ENCODE results near the gene STAT5B. TPM values are rescaled to one million over a fixed set of nuclear protein-coding genes. Genes with fewer than 3 reads are reported as not detected.

Gene STAT5B
- total RNA-seq, 1 experiment from 2014 or later, result 36.4 TPM

DNA sequence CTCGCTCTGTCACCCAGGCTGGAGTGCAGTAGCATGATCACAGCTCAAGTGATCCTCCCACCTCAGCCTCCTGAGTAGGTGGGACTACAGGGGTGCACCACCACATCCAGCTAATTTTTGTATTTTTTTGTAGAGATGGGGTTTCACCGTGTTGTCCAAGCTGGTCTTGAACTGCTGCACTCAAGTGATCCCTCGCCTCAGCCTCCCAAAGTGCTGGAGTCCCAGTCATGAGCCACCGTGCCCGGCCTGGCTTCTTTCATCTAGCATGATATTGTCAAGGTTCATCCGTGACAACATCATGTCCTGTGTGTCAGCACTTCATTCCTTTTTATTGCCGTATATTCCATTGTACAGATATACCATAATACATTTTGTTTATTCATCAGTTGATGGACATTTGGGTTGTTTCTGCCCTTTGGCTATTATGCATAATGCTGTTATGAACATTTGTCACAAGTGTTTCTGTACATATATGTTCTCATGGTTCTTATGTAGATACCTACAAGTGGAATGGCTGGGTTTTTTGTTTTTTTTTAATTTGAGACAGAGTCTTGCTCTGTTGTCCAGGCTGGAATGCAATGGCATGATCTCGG lies 78.5 kb downstream of the STAT5B start (continued):
- TF ChIP-seq, protein P1, sequence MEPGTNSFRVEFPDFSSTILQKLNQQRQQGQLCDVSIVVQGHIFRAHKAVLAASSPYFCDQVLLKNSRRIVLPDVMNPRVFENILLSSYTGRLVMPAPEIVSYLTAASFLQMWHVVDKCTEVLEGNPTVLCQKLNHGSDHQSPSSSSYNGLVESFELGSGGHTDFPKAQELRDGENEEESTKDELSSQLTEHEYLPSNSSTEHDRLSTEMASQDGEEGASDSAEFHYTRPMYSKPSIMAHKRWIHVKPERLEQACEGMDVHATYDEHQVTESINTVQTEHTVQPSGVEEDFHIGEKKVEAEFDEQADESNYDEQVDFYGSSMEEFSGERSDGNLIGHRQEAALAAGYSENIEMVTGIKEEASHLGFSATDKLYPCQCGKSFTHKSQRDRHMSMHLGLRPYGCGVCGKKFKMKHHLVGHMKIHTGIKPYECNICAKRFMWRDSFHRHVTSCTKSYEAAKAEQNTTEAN (CRISPR knock-in tag; IDR thresholded peaks at IDR 0.05), result no peak
- TF ChIP-seq RORB (CRISPR knock-in tag; IDR thresholded peaks at IDR 0.05) (no peak), ZNF138 (CRISPR knock-in tag; conservative IDR thresholded peaks at IDR 0.05) (no peak), TCF7 (CRISPR knock-in tag; IDR thresholded peaks at IDR 0.05; ENCODE audit: low read depth) (no peak), ZNF121 (CRISPR knock-in tag; IDR thresholded peaks at IDR 0.05) (no peak), NR3C1 (CRISPR knock-in tag; conservative IDR thresholded peaks at IDR 0.05; ENCODE audit: low read depth) (no peak), ELF4 (CRISPR knock-in tag; IDR thresholded peaks at IDR 0.05; ENCODE audit: low read depth) (no peak), GTF2I (CRISPR knock-in tag; conservative IDR thresholded peaks at IDR 0.05) (no peak), MYBL2 (CRISPR knock-in tag; IDR thresholded peaks at IDR 0.05) (no peak)
- TF ChIP-seq, protein P2, sequence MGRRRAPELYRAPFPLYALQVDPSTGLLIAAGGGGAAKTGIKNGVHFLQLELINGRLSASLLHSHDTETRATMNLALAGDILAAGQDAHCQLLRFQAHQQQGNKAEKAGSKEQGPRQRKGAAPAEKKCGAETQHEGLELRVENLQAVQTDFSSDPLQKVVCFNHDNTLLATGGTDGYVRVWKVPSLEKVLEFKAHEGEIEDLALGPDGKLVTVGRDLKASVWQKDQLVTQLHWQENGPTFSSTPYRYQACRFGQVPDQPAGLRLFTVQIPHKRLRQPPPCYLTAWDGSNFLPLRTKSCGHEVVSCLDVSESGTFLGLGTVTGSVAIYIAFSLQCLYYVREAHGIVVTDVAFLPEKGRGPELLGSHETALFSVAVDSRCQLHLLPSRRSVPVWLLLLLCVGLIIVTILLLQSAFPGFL (CRISPR knock-in tag; IDR thresholded peaks at IDR 0.05; ENCODE audit: borderline replicate concordance), result no peak
- TF ChIP-seq, protein P3, sequence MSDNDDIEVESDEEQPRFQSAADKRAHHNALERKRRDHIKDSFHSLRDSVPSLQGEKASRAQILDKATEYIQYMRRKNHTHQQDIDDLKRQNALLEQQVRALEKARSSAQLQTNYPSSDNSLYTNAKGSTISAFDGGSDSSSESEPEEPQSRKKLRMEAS (CRISPR knock-in tag; IDR thresholded peaks at IDR 0.05), result no peak
- TF ChIP-seq, protein P4, sequence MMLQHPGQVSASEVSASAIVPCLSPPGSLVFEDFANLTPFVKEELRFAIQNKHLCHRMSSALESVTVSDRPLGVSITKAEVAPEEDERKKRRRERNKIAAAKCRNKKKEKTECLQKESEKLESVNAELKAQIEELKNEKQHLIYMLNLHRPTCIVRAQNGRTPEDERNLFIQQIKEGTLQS (CRISPR knock-in tag; conservative IDR thresholded peaks at IDR 0.05), result no peak

DNA sequence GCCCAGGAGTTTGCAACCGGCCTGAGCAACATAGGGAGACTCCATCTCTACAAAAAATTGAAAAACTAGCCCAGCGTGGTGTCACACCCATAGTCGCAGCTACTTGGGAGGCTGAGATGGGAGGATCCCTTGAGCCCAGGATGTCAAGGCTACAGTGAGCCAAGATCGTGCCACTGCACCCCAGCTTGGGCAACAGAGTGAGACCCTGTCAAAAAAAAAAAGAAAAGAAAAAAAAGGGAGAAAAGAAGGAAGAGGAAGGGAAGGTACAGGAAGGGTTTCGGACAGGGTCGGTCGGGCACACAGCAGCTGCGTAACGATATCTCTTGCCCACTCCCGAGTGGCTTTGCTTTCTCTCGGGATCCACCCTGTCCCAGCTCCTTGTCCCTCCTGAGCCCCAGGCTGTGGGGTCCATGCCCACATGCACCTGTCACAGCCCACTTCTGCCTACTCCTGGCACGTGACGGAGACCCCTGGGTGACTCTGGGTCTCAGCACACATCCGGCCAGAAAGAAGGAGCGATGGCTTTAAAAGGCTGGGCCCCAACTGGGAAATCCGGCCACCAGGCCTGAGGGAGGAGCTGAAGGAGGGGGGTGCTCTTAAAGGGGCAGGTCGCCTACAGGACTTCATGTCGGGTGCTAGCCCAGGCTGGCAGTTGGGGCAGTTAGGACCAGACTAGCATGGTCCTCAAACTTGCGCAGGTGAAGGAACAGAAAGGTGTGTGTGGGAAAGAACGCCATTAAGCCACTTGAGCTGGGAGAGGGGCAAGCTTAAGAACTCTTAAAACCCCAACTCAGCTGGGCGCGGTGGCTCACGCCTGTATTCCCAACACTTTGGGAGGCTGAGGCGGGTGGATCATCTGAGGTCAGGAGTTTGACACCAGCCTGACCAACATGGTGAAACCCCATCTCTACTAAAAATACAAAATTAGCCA lies 82.0 kb downstream of the STAT5B start, which contains the start of gene GHDC:
Gene GHDC, minus strand, starts transcription at position 526 of the 931 bp plus-strand sequence. CDS start 913 bp downstream, outside the sequence.
- peak within 1 kb of the TSS; percentile 78; the same call in 1 of the 2 replicates for H3K27ac Mint-ChIP-seq
- peaks cover 16% of the 10 kb centered on the region for H3K4me1 Mint-ChIP-seq
- H3K9me3 Mint-ChIP-seq, result no peaks in the 10 kb centered on the region
- peak within 1 kb of the TSS; percentile 63 for H3K4me3 Mint-ChIP-seq
- H3K36me3 Mint-ChIP-seq, result no peaks in the 10 kb centered on the region
- CTCF ChIA-PET, result interaction anchor here (0.7 to 3.3 kb wide), 19 partner anchors 9 to 333 kb away, joined by 3 to 29 read pairs (median 4); partner anchors contain the start of genes HCRT, HSPB9, KCNH4 and ODAD4
- no peaks in the 10 kb centered on the region for H3K27me3 Mint-ChIP-seq (ENCODE audit: low read depth)
- DNase-seq (ENCODE audit: low spot score) (peak; percentile 71), ATAC-seq (peak; percentile 92)
- POLR2A ChIA-PET, result no interaction called here
- TF ChIP-seq, protein P5, sequence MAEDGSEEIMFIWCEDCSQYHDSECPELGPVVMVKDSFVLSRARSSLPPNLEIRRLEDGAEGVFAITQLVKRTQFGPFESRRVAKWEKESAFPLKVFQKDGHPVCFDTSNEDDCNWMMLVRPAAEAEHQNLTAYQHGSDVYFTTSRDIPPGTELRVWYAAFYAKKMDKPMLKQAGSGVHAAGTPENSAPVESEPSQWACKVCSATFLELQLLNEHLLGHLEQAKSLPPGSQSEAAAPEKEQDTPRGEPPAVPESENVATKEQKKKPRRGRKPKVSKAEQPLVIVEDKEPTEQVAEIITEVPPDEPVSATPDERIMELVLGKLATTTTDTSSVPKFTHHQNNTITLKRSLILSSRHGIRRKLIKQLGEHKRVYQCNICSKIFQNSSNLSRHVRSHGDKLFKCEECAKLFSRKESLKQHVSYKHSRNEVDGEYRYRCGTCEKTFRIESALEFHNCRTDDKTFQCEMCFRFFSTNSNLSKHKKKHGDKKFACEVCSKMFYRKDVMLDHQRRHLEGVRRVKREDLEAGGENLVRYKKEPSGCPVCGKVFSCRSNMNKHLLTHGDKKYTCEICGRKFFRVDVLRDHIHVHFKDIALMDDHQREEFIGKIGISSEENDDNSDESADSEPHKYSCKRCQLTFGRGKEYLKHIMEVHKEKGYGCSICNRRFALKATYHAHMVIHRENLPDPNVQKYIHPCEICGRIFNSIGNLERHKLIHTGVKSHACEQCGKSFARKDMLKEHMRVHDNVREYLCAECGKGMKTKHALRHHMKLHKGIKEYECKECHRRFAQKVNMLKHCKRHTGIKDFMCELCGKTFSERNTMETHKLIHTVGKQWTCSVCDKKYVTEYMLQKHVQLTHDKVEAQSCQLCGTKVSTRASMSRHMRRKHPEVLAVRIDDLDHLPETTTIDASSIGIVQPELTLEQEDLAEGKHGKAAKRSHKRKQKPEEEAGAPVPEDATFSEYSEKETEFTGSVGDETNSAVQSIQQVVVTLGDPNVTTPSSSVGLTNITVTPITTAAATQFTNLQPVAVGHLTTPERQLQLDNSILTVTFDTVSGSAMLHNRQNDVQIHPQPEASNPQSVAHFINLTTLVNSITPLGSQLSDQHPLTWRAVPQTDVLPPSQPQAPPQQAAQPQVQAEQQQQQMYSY (CRISPR knock-in tag; IDR thresholded peaks at IDR 0.05), result no peak
- TF ChIP-seq SP1 (CRISPR knock-in tag; conservative IDR thresholded peaks at IDR 0.05), result peak; percentile 96
- peak; percentile 97 for TF ChIP-seq ZNF121 (CRISPR knock-in tag; IDR thresholded peaks at IDR 0.05)
- TF ChIP-seq, protein P6, sequence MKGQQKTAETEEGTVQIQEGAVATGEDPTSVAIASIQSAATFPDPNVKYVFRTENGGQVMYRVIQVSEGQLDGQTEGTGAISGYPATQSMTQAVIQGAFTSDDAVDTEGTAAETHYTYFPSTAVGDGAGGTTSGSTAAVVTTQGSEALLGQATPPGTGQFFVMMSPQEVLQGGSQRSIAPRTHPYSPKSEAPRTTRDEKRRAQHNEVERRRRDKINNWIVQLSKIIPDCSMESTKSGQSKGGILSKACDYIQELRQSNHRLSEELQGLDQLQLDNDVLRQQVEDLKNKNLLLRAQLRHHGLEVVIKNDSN (CRISPR knock-in tag; IDR thresholded peaks at IDR 0.05), result peak; percentile 88
- TF ChIP-seq, protein P7, sequence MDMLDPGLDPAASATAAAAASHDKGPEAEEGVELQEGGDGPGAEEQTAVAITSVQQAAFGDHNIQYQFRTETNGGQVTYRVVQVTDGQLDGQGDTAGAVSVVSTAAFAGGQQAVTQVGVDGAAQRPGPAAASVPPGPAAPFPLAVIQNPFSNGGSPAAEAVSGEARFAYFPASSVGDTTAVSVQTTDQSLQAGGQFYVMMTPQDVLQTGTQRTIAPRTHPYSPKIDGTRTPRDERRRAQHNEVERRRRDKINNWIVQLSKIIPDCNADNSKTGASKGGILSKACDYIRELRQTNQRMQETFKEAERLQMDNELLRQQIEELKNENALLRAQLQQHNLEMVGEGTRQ (CRISPR knock-in tag; IDR thresholded peaks at IDR 0.05), result peak; percentile 85
